ENCODE data around the gene TRIM54. TPM values are rescaled to one million over a fixed set of nuclear protein-coding genes. Genes with fewer than 3 reads are reported as not detected.

Gene TRIM54
- total RNA-seq, 1 donor from 2014 or later: not detected

GRCh38 chr2:27353386-27353761 is 71.1 kb downstream of the TRIM54 start:
- intact Hi-C loops (cut with micrococcal nuclease): loop anchor here (10.0 kb wide), 1 partner anchor 1521 kb away; the partner anchor contains the start of gene TRMT61B

DNA sequence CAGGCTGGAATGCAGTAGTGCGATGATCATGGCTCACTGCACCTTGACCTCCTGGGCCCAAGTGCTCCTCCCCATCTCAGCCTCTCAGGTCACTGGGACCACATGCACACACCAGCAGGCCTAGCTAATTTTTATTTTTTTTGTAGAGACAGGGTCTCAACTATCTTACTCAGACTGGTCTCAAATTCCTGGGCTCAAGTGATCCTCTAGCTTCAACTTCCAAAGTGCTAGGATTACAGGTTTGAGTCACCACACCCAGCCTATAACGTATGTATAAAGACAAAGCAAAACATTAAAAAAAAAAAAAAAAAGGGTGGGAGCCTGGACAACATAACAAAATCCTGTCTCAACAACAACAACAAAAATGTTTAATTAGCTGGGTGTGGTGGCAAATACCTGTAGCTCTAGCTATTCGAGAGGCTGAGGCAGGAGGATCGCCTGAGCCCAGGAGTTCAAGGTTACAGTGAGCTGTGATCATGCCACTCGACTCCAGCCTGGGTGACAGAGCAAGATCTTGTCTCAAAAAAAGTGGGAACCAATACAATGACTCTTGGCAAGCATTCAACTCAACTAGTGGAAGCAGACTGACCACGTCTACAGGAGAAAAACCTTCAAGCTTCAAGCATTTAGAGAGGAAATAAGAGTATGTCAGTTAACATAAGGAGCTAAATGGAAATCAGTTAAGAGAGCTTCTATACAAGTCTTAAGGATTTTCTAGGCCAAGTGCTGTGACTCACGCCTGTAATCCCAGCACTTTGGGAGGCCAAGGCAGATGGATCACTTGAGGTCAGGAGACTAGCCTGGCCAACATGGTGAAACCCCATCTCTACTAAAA is 71.8 kb downstream of the TRIM54 start:
- intact Hi-C loops (cut with micrococcal nuclease): loop anchor here (10.0 kb wide), 1 partner anchor 1521 kb away; the partner anchor contains the start of gene TRMT61B

DNA sequence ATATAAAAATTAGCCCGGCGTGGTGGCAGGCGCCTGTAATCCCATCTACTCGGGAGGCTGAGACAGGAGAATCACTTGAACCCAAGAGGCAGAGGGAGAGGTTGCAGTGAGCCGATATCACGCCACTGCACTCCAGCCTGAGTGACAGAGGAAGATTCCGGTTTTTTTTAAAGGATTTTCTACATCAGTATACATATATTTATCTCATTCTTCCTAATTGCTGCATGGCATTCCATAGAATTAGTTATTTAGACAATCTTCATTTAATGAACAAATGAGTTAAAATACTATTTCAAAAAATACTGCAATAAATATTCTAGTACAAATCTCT is 72.3 kb downstream of the TRIM54 start:
- intact Hi-C loops (cut with micrococcal nuclease): loop anchor here (10.0 kb wide), 1 partner anchor 1520 kb away; the partner anchor contains the start of gene TRMT61B

GRCh38 chr2:27356056-27356381 is 73.8 kb downstream of the TRIM54 start:
- intact Hi-C loops (cut with micrococcal nuclease): loop anchor here (1.0 to 10.0 kb wide), 9 partner anchors 14 to 1519 kb away; partner anchors contain the start of genes ATRAID, EIF2B4, IFT172 and MPV17

GRCh38 chr2:27356382-27357181 is 74.4 kb downstream of the TRIM54 start, which contains the start of gene GTF3C2:
TSS of gene GTF3C2 (minus strand) at chr2:27356764. CDS start at chr2:27343554, 13,210 bp downstream.
- intact Hi-C loops (cut with micrococcal nuclease): loop anchor here (1.0 to 10.0 kb wide), 9 partner anchors 14 to 1518 kb away; partner anchors contain the start of genes ATRAID, EIF2B4, IFT172 and MPV17

Other genes starting within 250 kb of the TRIM54 start
- gene TMEM214, start 249.5 kb upstream of the TRIM54 start, total RNA-seq: 99.4 and 100 TPM in 2 replicates
- gene AGBL5, start 230.8 kb upstream of the TRIM54 start, total RNA-seq: 13.6 and 14.4 TPM in 2 replicates
- gene OST4, start 210.8 kb upstream of the TRIM54 start, total RNA-seq: 351 and 367 TPM in 2 replicates
- gene EMILIN1, start 203.8 kb upstream of the TRIM54 start, total RNA-seq: 1.1 and 1.5 TPM in 2 replicates
- 11.5 and 12.2 TPM in 2 replicates for gene KHK, start 195.7 kb upstream of the TRIM54 start, total RNA-seq
- 2.9 and 3.1 TPM in 2 replicates for gene CGREF1, start 163.3 kb upstream of the TRIM54 start, total RNA-seq
- 0.52 and 0.64 TPM in 2 replicates for gene ABHD1, start 158.6 kb upstream of the TRIM54 start, total RNA-seq
- gene PREB, start 147.8 kb upstream of the TRIM54 start, total RNA-seq: 74.2 and 76.6 TPM in 2 replicates
- gene PRR30, start 143.0 kb upstream of the TRIM54 start, total RNA-seq: not detected in 2 replicates
- not detected in 2 replicates for gene TCF23, start 133.4 kb upstream of the TRIM54 start, total RNA-seq
- gene ATRAID, start 70.4 kb upstream of the TRIM54 start, total RNA-seq: 78.3 and 82.5 TPM in 2 replicates
- gene SLC5A6, start 70.2 kb upstream of the TRIM54 start, total RNA-seq: 48.5 and 54.4 TPM in 2 replicates
- 86.4 and 87.1 TPM in 2 replicates for gene CAD, start 65.1 kb upstream of the TRIM54 start, total RNA-seq
- 0.14 and 0.48 TPM in 2 replicates for gene SLC30A3, start 19.4 kb upstream of the TRIM54 start, total RNA-seq
- gene DNAJC5G, start 7.0 kb upstream of the TRIM54 start, total RNA-seq: not detected in 2 replicates
- 1.5 and 2.0 TPM in 2 replicates for gene UCN, start 26.0 kb downstream of the TRIM54 start, total RNA-seq
- gene MPV17, start 40.7 kb downstream of the TRIM54 start, total RNA-seq: 75.7 and 80.0 TPM in 2 replicates
- gene GTF3C2, start 74.3 kb downstream of the TRIM54 start, total RNA-seq: 72.2 and 75.6 TPM in 2 replicates
- gene EIF2B4, start 87.9 kb downstream of the TRIM54 start, total RNA-seq: 39.0 and 43.0 TPM in 2 replicates
- 116 and 118 TPM in 2 replicates for gene SNX17, start 88.2 kb downstream of the TRIM54 start, total RNA-seq
- 13.1 and 13.2 TPM in 2 replicates for gene ZNF513, start 98.3 kb downstream of the TRIM54 start, total RNA-seq
- gene PPM1G, start 127.2 kb downstream of the TRIM54 start, total RNA-seq: 120 TPM in 2 replicates
- gene NRBP1, start 146.2 kb downstream of the TRIM54 start, total RNA-seq: 81.4 and 87.3 TPM in 2 replicates
- 3.8 and 5.3 TPM in 2 replicates for gene KRTCAP3, start 160.0 kb downstream of the TRIM54 start, total RNA-seq
- gene IFT172, start 207.3 kb downstream of the TRIM54 start, total RNA-seq: 8.7 and 9.4 TPM in 2 replicates
- not detected in 2 replicates for gene FNDC4, start 212.8 kb downstream of the TRIM54 start, total RNA-seq
- gene GCKR, start 214.4 kb downstream of the TRIM54 start, total RNA-seq: not detected in 2 replicates

Measured in T-helper 2 cell treated with Interferon-gamma antibody and Interleukin-4, amounts not matched to agents 100 ng/mL and 5 ng/mL, for 36 hours (primary cell).